ENCODE measurements around the gene SH2D5.

DNA sequence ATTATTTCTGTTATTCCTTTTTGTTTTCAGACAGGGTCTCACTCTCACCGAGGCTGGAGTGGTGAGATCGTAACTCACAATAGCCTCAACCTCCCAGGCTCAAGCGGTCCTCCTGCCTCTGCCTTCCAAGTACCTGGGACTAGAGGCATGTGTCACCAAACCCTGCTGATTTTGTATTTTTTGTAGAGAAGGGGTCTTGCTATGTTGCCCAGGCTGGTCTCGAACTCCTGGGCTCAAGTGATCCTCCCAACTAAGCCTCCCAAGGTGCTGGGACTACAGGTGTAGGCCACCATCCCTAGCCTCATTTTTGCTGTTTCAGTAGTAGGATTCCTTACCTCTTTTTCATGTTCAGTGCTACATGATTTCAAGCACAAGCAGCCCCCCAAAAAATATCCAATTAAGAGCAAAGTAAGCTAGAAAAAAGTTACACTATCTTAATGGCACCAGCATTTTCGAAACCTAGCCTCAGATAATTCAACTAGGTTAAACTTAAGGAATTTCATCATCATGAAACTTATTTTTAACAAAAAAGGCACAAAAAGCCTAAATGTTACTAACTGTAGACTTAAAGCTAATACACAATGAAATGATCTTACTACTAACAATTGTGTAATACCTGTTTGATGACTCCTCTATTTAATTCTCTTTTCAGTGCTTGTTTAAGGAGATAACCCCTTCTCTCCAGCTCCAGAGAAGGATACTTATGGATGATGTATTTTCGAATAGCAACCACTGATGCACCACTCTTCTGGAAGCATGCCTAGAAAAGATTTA is 38.0 kb upstream of the SH2D5 start:
- TF ChIP-seq EP300 (IDR thresholded peaks at IDR 0.05) (no peak), BCL3 (IDR thresholded peaks at IDR 0.05) (no peak), ESRRA (IDR thresholded peaks at IDR 0.05; ENCODE audit: borderline replicate concordance, low read length) (no peak), CHD4 (IDR thresholded peaks at IDR 0.05; ENCODE audit: borderline replicate concordance) (no peak), POLR2A (IDR thresholded peaks at IDR 0.05; ENCODE audit: low read length) (no peak)
- TF ChIP-seq, protein P1, sequence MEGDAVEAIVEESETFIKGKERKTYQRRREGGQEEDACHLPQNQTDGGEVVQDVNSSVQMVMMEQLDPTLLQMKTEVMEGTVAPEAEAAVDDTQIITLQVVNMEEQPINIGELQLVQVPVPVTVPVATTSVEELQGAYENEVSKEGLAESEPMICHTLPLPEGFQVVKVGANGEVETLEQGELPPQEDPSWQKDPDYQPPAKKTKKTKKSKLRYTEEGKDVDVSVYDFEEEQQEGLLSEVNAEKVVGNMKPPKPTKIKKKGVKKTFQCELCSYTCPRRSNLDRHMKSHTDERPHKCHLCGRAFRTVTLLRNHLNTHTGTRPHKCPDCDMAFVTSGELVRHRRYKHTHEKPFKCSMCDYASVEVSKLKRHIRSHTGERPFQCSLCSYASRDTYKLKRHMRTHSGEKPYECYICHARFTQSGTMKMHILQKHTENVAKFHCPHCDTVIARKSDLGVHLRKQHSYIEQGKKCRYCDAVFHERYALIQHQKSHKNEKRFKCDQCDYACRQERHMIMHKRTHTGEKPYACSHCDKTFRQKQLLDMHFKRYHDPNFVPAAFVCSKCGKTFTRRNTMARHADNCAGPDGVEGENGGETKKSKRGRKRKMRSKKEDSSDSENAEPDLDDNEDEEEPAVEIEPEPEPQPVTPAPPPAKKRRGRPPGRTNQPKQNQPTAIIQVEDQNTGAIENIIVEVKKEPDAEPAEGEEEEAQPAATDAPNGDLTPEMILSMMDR (IDR thresholded peaks at IDR 0.05) = no peak

All from A549 (cell line).